HG02943 (cell line): ENCODE data around the gene HNRNPM.

Experiments
- ATAC-seq: cut with Tn5 transposase; IDR thresholded peaks from one replicate; pipeline ENCODE4 v1.9.1; 2021; ENCODE audit warnings: mild to moderate bottlenecking, low read depth, moderate library complexity; ENCODE audit not compliant: unreplicated experiment

The HNRNPM gene

DNA sequence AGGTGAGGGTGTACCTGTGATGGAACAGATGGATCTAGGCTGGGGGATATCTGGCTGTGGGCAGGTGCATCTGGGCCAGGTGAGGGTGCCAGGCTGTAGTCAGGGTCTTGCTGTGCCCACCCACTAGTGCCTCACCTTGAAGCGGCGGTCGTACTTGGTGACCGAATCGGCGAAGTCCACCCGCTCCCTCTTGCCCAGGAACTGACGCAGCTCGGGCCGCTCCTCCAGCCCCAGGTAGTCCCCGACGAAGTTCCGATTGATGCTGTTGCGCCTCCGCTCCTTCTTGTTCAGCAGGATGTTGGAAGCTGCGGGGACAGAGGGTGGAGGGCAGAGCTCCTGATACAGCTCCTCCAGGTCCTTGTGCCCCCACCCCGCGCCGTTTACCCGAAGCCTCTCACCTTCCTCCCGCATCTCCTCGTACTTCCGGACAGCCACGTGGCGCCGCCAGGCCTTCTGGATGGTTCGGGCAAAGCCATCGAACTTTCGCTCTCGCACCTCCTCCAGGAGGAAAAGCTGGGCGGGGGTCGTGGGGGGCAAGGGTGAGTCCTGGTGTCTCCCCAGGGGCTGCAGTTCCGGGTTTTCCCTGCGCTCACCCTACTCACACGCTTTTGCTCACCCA, 85.4 kb downstream of the HNRNPM start:
- ATAC-seq = no peak

DNA sequence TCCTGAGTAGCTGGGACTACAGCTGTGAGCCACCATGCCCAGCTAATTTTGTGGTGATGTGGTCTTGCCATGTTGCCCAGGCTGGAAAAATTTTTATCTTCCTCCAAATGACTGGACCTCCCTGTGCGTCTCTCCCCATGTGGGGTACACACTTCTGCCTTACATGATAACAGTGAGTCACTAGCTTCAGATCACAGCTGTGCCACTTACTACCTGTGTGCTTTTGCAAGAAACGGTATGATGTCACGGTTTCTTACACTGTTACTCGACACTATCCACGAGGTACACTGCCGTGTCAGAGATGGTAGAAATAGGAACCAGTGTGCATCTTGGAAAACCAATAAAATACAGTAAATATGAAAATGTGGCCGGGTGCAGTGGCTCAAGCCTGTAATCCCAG, 86.7 kb downstream of the HNRNPM start:
- no peak for ATAC-seq

DNA sequence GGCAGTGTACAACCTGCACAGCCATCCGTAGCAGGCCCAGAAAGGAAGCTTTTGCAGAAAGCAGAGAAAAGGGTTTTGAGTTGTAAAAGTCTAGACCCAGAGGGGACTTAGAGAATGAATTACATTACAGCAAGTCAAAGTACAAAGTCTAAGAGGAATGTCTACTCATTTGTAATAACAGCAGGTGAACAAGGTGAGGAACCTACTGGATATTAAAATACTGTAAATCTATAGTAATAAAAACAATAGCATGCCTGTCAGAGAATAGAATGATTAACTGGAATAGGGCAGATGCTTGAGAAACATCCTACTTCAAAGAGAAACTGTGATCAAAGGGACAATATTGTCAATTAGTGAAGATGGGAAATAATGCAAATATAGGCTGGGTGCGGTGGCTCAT, 87.5 kb downstream of the HNRNPM start:
- no peak for ATAC-seq

DNA sequence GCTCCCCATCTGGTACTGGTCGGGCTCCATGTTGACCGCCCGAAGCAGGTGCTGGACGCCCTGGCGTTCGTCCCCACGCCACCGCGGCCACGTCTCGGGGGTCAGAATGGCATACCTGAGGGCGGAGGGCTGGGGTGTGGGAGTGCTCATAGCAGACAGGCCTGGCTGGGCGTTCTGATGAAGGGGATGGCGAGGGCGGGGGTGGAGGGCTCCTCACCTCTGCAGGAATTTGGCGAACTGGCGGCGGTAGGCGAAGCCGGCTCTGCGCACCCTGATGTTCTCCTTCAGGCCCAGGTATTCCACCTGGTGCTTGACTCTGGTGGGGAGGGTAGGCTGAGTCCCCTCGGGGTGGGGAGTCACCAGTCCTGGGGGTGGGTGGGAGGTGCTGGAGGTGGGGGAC, 91.5 kb downstream of the HNRNPM start:
- no peak for ATAC-seq

DNA sequence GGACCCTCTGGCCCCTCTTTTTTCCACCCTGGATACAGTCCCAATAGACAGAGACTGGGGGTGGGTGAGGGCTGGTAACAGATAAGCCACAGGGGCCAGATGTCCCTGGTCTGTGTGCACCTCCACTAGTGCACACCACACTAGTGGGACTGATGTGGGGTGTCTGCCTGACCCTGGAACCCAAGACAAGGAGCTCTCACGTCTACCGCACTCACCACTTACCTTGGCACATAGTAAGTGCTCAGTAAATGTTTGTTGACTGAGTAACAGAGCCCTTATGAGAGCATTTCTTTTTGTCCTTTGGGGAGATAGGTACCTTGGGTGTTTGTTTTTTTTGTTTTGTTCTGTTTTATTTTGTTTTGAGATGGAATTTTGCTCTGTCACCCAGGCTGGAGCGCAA, 92.3 kb downstream of the HNRNPM start:
- no peak for ATAC-seq
